Measurements from ENCODE around the gene HAT1.

Gene HAT1

GRCh38 chr2:172021074-172021931, 99.0 kb downstream of the HAT1 start:
- Histone ChIP-seq H3K27ac (ENCODE audit: low read length) (no peak overlapping the region), H3K27me3 (ENCODE audit: low read depth, low read length) (no peaks in the 10 kb centered on the region), H3K79me2 (ENCODE audit: low read length) (no peaks in the 10 kb centered on the region), H3K36me3 (replicated peaks; ENCODE audit: low read depth, low read length) (no peaks in the 10 kb centered on the region), H4K20me1 (ENCODE audit: insufficient read depth, low read length) (no peaks in the 10 kb centered on the region), H3K9ac (ENCODE audit: low read length) (no peak overlapping the region), H3K4me2 (ENCODE audit: low read length) (no peak overlapping the region), H3K4me1 (ENCODE audit: low read length) (no peaks in the 10 kb centered on the region), H3K4me3 (ENCODE audit: low read length) (no peak overlapping the region), H3K9me3 (ENCODE audit: insufficient read depth, low read length) (no peaks in the 10 kb centered on the region), H2AFZ (ENCODE audit: low read depth, low read length) (no peak overlapping the region)
- TF ChIP-seq CTCF (IDR thresholded peaks at IDR 0.05; ENCODE audit: low read depth, low read length): no peak
- TF ChIP-seq EZH2phosphoT487 (IDR thresholded peaks at IDR 0.05; ENCODE audit: low read depth): no peak

- no peak overlapping the region for H3K4me2 ChIP-seq (ENCODE audit: low read length)
- H4K20me1 ChIP-seq (ENCODE audit: insufficient read depth, low read length): no peaks in the 10 kb centered on the region
- H3K79me2 ChIP-seq (ENCODE audit: low read length): no peaks in the 10 kb centered on the region
- H3K9me3 ChIP-seq (ENCODE audit: insufficient read depth, low read length): no peaks in the 10 kb centered on the region
- H3K4me1 ChIP-seq (ENCODE audit: low read length): no peaks in the 10 kb centered on the region
- no peak overlapping the region for H3K4me3 ChIP-seq (ENCODE audit: low read length)
- no peak overlapping the region for H3K9ac ChIP-seq (ENCODE audit: low read length)
- H2AFZ ChIP-seq (ENCODE audit: low read depth, low read length): no peak overlapping the region
- no peaks in the 10 kb centered on the region for H3K36me3 ChIP-seq (replicated peaks; ENCODE audit: low read depth, low read length)
- H3K27me3 ChIP-seq (ENCODE audit: low read depth, low read length): no peaks in the 10 kb centered on the region
- H3K27ac ChIP-seq (ENCODE audit: low read length): no peak overlapping the region
- TF ChIP-seq EZH2phosphoT487 (IDR thresholded peaks at IDR 0.05; ENCODE audit: low read depth): no peak
- no peak for TF ChIP-seq CTCF (IDR thresholded peaks at IDR 0.05; ENCODE audit: low read depth, low read length)
Measured at GRCh38 chr2:172021955-172022354, 99.7 kb downstream of the HAT1 start.

- Histone ChIP-seq H3K9ac (ENCODE audit: low read length) (no peak overlapping the region), H2AFZ (ENCODE audit: low read depth, low read length) (no peak overlapping the region), H3K4me1 (ENCODE audit: low read length) (no peaks in the 10 kb centered on the region), H3K9me3 (ENCODE audit: insufficient read depth, low read length) (no peaks in the 10 kb centered on the region), H3K27ac (ENCODE audit: low read length) (no peak overlapping the region), H4K20me1 (ENCODE audit: insufficient read depth, low read length) (no peaks in the 10 kb centered on the region), H3K36me3 (replicated peaks; ENCODE audit: low read depth, low read length) (no peaks in the 10 kb centered on the region), H3K79me2 (ENCODE audit: low read length) (no peaks in the 10 kb centered on the region), H3K4me2 (ENCODE audit: low read length) (no peak overlapping the region), H3K27me3 (ENCODE audit: low read depth, low read length) (no peaks in the 10 kb centered on the region), H3K4me3 (ENCODE audit: low read length) (no peak overlapping the region)
- TF ChIP-seq EZH2phosphoT487 (IDR thresholded peaks at IDR 0.05; ENCODE audit: low read depth) (no peak), CTCF (IDR thresholded peaks at IDR 0.05; ENCODE audit: low read depth, low read length) (no peak)
Measured at GRCh38 chr2:172031536-172031935, 109.3 kb downstream of the HAT1 start.

Data from OCI-LY3 (cell line).